M059J (cell line): ENCODE results near the gene KRT6A. TPM values are rescaled to one million over a fixed set of nuclear protein-coding genes. Genes with fewer than 3 reads are reported as not detected.

ENCODE experiments used
- DNase-seq: peaks from one replicate; pipeline ENCODE4 v3.0.0-alpha.2; 2012; ENCODE audit warnings: low read depth
- total RNA-seq: library from RNA; depleted of rRNA; stranded (reverse); fragments of >200 nt; shearing (Covaris generic); gene quantifications from 2 replicates; pipeline ENCODE4 v1.2.3, GENCODE V29; 2014; rRNA removed

Gene KRT6A
- not detected in 2 replicates for total RNA-seq

DNA sequence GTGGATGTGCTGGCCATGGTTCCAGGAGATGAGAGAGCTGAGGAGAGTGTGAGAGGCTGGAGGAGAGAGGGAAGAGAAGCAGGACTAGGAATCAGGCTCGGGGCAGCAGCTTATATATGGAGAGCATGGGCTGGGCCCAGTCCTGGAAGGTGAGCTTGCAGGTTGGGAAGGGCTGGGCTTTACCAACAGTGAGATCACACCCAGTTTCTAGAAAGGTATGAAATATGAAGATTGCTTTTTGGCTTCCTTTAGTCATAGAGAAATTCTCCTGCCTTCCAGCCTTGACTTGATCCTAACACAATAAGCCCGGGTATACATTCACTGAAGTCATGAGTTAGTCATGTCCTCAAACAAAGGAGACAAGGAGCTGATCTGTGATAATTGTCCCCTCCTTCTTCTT, at the start of gene KRT6A:
Gene KRT6A (minus strand): TSS at position 86 of the 400 bp plus-strand sequence. CDS start 69 bp downstream, at position 17.
- DNase-seq = no peak

- no peak for DNase-seq
Observed at GRCh38 chr12:52542157-52542556, 49.1 kb upstream of the KRT6A start.

DNA sequence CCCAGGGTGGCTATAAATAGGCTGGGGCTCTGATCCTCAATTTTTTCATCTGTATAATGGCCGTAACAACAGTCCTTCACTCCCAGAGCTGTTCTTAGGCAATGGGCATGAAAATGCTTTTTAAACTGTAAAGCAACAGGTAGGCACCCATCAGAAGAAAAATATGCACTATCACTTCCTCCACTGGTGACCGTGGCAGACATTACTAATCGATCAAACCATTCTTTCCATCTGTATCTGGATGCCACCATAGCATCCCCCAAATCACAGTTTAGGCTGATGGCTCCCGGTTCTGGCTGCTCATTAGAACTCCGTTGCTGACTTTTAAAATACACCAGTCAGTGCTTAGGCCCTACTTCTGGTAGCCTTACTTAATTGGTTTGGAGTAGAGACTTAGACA, 48.7 kb upstream of the KRT6A start:
- no peak for DNase-seq

DNA sequence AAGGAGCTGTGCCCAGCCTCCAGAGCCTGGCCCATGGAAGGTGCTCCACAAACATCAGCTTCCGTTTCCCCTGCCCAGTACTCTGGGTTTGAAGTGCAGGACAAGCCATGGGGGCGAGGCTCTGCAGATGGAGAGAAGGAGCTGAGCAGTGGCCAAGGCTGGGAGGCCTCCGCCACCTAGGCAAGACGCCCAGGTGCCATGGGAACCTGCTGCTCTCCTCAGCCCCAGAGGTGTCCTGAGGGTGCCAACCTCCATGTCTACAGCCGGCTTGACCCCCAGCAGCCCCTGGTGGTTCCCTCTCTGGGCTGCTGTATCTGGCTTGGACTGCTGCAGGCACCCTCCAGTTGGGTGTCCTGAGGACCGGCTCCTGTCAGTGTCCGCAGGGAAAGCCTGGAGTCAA, 47.5 kb upstream of the KRT6A start:
- no peak for DNase-seq

- no peak for DNase-seq
Observed at GRCh38 chr12:52539821-52540173, 46.7 kb upstream of the KRT6A start.

GRCh38 chr12:52539083-52539820, 46.2 kb upstream of the KRT6A start:
- peak; percentile 85 for DNase-seq

GRCh38 chr12:52537101-52537500, 44.0 kb upstream of the KRT6A start:
- DNase-seq = no peak

- no peak for DNase-seq
Observed at GRCh38 chr12:52535574-52535973, 42.5 kb upstream of the KRT6A start.

DNA sequence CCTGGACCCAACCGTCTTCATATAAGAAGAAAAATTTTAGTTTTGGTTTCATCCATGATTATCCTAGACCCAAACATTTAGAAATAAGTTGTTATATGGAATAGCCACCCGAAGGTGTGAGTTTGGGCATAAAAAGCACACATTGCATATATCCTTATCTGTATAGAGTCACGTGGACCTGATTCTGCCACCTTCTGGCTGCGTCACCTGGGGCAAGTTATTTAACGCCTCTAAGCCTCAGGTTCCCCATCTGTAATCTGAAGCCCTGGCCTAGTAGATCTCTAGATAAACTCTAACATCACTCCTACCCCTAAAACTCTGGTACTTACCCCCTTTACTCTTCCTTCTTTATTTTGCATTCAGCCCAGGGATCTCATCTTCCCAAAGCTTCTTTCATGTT, 41.4 kb upstream of the KRT6A start:
- DNase-seq = no peak

DNA sequence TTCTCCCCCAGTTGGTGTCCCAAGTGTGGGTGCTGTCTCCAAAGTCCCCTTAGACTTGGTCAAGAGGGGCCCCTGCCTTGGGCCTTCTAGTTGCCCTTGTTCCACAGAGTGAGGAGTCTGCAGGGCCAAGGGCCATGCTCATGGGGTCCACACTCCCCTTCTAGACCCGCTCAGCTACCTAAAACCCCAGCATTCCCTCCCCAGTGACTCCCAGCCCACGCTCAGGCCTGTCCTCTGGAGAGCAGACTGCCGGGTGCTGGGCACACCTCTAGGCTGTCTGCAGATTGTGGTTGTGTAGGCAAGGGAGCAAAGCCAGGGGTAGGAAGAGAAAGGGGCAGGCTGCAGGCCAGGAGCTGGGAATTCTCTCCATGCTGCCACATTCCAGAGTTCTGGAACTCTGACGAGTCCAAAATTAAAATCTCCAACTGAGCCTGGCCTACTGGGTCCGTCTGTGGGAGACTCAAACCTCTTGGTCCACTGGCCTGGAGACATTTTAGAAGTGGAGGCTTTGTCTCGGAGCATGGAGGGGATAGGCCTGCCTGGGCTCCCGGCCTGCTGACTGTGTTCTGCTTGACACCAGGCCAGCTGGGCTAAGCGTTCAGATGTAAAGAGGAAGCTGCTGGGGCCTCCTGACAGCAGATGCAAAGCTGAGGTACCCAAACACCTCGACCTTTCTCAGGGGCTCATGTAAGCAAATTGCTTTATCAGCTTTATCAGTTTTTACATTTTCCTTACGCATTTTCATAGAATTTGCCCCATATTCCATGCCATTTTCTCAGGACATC, 40.8 kb upstream of the KRT6A start:
- DNase-seq = no peak

DNA sequence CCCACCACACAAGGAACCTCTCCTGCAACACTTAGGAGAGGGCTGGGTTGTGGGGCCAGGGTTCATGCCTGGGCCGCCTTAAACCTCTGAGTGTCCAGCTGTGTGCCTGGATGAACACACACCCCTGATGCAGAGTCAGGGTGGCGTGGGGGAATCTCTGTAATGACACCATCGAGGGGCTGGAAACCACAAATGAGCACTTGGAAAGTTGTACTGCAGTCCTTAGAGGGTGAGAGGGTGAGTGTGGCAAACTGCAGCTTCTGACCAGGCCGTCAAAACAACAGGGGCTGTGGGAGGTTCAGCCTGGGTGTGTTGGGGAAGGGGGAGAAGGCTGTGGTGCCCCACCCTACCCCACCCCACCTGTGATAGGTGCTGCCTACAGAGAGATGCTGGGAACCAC, 39.6 kb upstream of the KRT6A start:
- DNase-seq = no peak

GRCh38 chr12:52531566-52532300, 38.7 kb upstream of the KRT6A start:
- DNase-seq = no peak

DNA sequence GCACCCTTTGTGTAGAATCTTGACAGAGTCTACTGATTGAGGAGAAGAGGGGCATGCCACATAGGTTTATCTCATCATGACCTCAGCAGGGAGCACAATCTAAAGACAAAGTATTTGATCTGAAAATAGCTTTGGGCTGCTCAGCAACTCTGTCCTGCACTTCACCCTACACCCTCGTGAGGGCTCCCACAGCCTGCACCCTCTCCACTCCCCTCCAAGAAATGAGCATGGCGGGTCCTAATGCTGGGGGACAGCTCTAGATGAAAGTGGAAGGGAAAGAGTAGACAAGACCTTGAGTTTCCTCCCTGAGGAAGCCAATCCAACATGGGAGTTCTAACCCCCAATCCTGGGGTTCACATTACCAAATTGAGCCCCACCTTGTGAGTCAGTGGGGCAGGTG, 37.8 kb upstream of the KRT6A start:
- no peak for DNase-seq

- no peak for DNase-seq
Observed at GRCh38 chr12:52530366-52530765, 37.3 kb upstream of the KRT6A start.

DNA sequence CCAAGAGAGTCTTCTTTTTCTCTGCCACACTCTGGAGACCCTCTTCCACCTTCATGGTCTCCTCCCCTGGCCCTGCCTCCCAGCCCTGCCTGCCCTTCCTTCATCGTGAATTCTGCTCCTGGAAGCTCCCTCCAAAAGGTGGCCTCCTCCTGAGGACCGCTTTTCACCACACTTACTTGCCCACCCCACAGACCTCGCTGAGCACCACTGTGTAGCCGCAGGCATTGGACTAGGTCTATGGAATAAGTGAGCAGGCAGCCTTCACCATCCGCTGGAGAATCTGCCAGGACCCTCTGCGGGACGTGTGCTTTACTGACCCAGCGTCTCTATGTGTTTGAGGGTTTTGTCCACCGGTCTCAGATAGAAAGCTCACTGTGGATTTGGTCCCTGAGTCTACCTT, 36.8 kb upstream of the KRT6A start:
- DNase-seq = no peak

DNA sequence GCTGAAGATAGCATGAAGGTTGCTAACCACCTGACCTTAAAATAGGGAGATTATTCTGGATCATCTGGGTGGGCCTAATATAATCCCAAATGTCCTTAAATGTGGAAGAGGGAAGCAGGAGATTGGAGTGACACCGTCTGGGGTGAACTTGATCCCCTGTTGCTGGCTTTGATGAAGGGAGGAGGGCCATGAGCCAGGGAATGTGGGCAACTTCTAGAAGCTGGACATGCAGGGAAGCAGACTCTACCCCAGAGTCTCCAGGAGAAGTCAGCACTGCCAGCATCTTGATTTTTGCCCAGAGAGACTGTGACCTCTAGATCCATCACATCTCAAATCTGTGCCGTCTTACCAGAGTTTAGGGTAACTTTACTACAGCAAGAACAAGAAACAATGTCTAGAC, 36.4 kb upstream of the KRT6A start:
- no peak for DNase-seq

- DNase-seq = no peak
Observed at GRCh38 chr12:52528641-52529143, 35.6 kb upstream of the KRT6A start.

DNA sequence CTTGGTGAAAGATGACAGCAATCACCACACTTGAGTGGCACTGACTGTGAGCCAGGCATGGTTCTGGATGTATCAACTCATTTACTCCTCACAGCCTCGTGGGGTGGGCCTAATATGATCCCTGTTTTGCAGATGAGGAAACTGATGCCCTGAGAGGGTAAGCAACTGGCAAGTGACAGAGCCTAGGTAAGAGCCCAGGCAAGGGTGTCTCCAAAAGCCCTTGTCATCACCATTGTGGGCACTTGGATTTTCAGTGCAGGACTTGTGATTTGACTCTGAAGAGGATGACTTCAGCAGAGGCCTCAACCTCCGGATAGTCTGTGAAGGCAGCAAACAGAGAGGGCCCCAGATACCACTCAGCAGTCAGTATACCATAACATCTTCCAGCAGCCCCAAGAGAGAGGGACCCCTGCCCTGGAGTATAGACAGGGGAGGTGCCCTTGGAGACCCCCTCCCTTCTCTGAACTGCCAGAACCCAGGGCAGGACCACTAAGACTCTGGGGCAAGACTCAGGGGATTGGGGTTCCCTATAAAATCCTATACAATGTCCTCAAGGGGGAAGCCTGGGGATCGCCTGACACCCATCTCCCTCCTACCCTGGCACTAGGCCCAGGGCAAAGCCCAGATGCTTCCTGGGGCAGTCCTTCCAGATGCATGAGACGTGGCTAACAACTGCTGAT, 34.2 kb upstream of the KRT6A start:
- DNase-seq = no peak

- no peak for DNase-seq
Observed at GRCh38 chr12:52526511-52526951, 33.5 kb upstream of the KRT6A start.

DNA sequence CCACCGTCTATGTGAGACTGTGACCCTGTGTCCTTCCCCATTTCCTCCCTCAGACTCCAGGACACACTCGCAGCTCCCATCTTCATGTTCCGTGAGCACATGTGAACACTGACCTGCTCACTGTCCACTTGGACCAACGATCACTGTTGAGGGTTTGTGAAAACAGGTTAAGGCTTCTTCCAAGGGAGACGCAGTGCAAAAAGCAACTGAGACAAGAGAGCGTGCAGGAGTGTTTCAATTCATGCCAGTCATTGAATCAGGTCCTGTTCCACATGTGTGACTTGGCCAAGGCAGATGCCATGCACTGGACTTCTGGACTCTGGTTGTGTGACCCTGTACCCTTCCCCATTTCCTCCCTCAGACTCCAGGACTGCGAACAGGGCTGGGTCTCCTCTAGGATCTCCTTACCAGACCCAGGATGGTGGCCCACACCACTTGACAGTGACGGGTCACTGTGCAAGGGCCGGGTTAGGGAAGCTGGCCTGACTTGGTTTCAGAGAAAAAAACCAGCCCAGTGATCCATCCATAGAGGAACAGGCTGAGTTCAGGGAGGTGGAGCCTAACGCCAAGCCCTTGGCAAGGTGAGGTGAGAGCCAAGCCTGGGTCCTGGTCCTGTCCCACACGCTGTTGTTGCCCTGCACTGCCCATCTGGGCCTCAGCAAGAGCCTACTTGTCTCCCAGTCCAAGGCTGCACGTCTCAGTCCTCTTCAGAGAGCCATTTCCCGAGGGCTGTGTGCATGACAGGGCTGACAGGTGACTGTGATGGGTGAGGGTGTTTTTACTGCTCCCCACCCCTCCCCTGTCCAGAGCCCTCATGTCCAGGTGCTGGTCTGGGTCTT, 32.8 kb upstream of the KRT6A start:
- no peak for DNase-seq
